Erythroblast (primary cell): ENCODE measurements around the gene AAK1.

Experiments
- GATA1 ChIP-seq: IDR thresholded peaks from 2 replicates; pipeline ENCODE4 v1.6.1; 2011; ENCODE audit warnings: low read depth, mild to moderate bottlenecking, control low read depth, low read length, moderate library complexity
- POLR2A ChIP-seq: IDR thresholded peaks from 2 replicates; pipeline ENCODE4 v1.6.1; 2011; ENCODE audit warnings: mild to moderate bottlenecking, low read length

DNA sequence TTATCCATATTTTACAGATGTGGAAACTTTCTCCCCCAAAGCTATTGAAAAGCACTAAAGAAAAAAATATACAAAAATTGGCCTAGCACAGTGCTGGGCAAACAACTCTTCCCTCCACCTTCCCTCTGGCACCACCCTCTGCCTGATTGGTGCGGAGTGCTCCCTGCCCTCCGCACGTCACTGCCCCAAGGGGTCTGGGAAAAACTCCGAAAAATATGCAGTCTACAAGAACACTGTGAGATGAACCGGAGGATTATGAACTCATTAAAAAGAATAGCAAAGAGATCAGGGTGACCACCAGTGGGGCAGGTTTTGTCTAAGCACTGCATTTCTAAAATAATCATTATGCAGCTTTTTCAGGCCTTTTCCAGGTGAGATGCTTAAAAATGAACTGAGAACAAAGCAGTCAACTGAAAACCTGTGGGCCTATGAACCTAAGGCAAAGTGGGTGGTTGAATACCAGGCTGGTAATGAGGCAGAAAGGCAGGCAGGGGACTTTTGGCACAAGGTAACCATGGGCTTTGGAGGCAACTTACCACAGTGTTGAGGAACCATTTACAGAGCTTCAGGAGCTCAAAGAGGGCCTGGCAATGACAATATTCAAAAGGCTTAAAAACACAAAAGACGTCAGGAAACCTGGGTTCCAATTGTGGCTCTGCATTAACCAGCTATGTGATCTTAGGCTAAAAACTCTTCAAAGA lies 57.5 kb downstream of the AAK1 start:
- TF ChIP-seq POLR2A (no peak), GATA1 (no peak)
